ENCODE results near the gene CTDNEP1. TPM values are rescaled to one million over a fixed set of nuclear protein-coding genes. Genes with fewer than 3 reads are reported as not detected.

CTDNEP1 gene
- total RNA-seq, 2 experiments from 2014 or later = 79.3 to 80.7 TPM

DNA sequence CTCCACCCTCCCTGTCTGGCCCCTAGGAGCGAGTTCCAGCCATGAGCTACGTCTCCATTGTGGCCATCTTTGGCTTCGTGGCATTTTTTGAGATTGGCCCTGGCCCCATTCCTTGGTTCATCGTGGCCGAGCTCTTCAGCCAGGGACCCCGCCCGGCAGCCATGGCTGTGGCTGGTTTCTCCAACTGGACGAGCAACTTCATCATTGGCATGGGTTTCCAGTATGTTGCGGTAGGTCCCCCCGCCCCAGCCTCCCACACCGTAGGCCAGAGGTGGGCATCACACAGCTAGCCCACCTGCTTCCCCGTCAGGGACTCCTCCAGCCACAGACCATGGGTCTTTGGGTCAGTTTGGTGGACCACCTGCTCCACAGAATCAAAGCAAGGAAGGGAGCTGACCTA is 34.1 kb upstream of the CTDNEP1 start:
- intact Hi-C loops (cut with DNase I, micrococcal nuclease) = no loop called here
- Histone ChIP-seq H3K27ac (ENCODE audit: low read depth in 1 of 2, low read length in 2 of 2) (no peak overlapping the region), H3K36me3 (ENCODE audit: insufficient read depth, low read length) (no peaks in the 10 kb centered on the region), H3K9me3 (ENCODE audit: control insufficient read depth in 1 of 2, insufficient read depth in 1 of 2, low read length in 2 of 2) (peaks cover 0 to 9% of the 10 kb centered on the region in 2 experiments), H3K4me1 (ENCODE audit: insufficient read depth, low read length) (peaks cover 22% of the 10 kb centered on the region), H3K27me3 (ENCODE audit: control insufficient read depth in 1 of 2, insufficient read depth in 2 of 2, low read length in 2 of 2) (peaks cover 38 to 43% of the 10 kb centered on the region in 2 experiments), H3K4me3 (ENCODE audit: low read length) (no peak overlapping the region)
- no peak for DNase-seq
- peaks cover 55% of the 10 kb centered on the region for H3K27me3 Mint-ChIP-seq
- H3K9me3 Mint-ChIP-seq = no peaks in the 10 kb centered on the region
- ChIA-PET POLR2A (interaction anchor here (0.6 to 1.4 kb wide), 2 partner anchors 11 to 37 kb away, joined by 3 to 4 read pairs; no protein-coding TSS in a partner anchor), CTCF (interaction anchor here (1.0 to 1.2 kb wide), 2 partner anchors 10 to 12 kb away, joined by 4 to 5 read pairs; no protein-coding TSS in a partner anchor)
- no peak for ATAC-seq (ENCODE audit: poor library complexity)
- no peak overlapping the region for H3K27ac Mint-ChIP-seq
- TF ChIP-seq CTCF (IDR thresholded peaks at IDR 0.05) = no peak
- H3K36me3 Mint-ChIP-seq (ENCODE audit: low read depth) = no peaks in the 10 kb centered on the region
- peaks cover 18% of the 10 kb centered on the region for H3K4me1 Mint-ChIP-seq (ENCODE audit: low read depth)
- H3K4me3 Mint-ChIP-seq = no peak overlapping the region

DNA sequence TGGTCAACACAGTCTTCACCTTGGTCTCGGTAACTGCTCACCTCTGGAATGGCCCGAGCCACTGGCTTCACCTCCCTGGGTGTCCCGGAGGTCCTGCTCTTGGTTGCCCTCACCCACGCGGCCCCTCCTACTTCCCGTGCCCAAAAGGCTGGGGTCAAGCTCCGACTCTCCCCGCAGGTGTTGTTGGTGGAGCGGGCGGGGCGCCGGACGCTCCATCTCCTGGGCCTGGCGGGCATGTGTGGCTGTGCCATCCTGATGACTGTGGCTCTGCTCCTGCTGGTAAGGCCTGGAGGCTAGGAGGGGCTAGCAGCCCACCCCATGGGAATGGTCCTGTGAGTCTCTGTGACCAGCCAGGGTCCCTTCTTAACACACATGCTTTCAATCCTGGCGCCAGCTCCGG is 33.4 kb upstream of the CTDNEP1 start:
- Histone ChIP-seq H3K27ac (ENCODE audit: low read depth in 1 of 2, low read length in 2 of 2) (no peak overlapping the region), H3K4me1 (ENCODE audit: insufficient read depth, low read length) (peaks cover 28% of the 10 kb centered on the region), H3K27me3 (ENCODE audit: control insufficient read depth in 1 of 2, insufficient read depth in 2 of 2, low read length in 2 of 2) (peaks cover 38 to 47% of the 10 kb centered on the region in 2 experiments), H3K36me3 (ENCODE audit: insufficient read depth, low read length) (no peaks in the 10 kb centered on the region), H3K9me3 (ENCODE audit: control insufficient read depth in 1 of 2, insufficient read depth in 1 of 2, low read length in 2 of 2) (peaks cover 0 to 9% of the 10 kb centered on the region in 2 experiments), H3K4me3 (ENCODE audit: low read length) (no peak overlapping the region)
- ChIA-PET CTCF (interaction anchor here (1.2 kb wide), 1 partner anchor 12 kb away, joined by 4 read pairs; no protein-coding TSS in a partner anchor), POLR2A (interaction anchor here (0.6 kb wide), 1 partner anchor 21 kb away, joined by 3 read pairs; no protein-coding TSS in a partner anchor)
- H3K27ac Mint-ChIP-seq = no peak overlapping the region
- H3K4me1 Mint-ChIP-seq (ENCODE audit: low read depth) = peaks cover 26% of the 10 kb centered on the region
- TF ChIP-seq CTCF (IDR thresholded peaks at IDR 0.05) = no peak
- peaks cover 55% of the 10 kb centered on the region for H3K27me3 Mint-ChIP-seq
- no peak overlapping the region for H3K4me3 Mint-ChIP-seq
- H3K36me3 Mint-ChIP-seq (ENCODE audit: low read depth) = no peaks in the 10 kb centered on the region
- no peaks in the 10 kb centered on the region for H3K9me3 Mint-ChIP-seq
- intact Hi-C loops (cut with DNase I, micrococcal nuclease) = loop anchor here in 1 of 2 experiments (5.0 kb wide), 1 partner anchor 238 kb away; no protein-coding TSS in a partner anchor
- no peak for ATAC-seq (ENCODE audit: poor library complexity)
- DNase-seq = no peak

DNA sequence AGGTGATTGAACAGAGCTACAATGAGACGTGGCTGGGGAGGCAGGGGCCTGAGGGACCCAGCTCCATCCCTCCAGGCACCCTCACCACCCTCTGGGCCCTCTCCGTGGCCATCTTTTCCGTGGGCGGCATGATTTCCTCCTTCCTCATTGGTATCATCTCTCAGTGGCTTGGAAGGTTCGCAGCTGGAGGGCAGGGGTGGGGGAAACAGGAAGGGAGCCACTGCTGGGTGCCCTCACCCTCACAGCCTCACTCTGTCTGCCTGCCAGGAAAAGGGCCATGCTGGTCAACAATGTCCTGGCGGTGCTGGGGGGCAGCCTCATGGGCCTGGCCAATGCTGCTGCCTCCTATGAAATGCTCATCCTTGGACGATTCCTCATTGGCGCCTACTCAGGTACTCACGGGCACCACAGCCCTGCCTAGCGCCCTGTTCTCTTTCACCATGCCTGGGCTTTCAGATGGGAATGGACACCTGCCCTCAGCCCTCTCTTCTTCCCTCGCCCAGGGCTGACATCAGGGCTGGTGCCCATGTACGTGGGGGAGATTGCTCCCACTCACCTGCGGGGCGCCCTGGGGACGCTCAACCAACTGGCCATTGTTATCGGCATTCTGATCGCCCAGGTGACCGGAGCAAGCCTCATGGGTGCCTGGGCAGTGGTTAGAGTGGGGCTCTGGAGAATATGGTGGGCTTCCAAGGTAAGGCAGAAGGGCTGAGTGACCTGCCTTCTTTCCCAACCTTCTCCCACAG is 32.1 kb upstream of the CTDNEP1 start:
- ATAC-seq (ENCODE audit: poor library complexity) = no peak

More for the DNA sequence above, 32.1 kb upstream of the CTDNEP1 start:
- Histone ChIP-seq H3K27me3 (ENCODE audit: control insufficient read depth in 1 of 2, insufficient read depth in 2 of 2, low read length in 2 of 2) (peaks cover 38 to 47% of the 10 kb centered on the region in 2 experiments), H3K9me3 (ENCODE audit: control insufficient read depth in 1 of 2, insufficient read depth in 1 of 2, low read length in 2 of 2) (peaks cover 0 to 9% of the 10 kb centered on the region in 2 experiments), H3K4me3 (ENCODE audit: low read length) (no peak overlapping the region), H3K36me3 (ENCODE audit: insufficient read depth, low read length) (no peaks in the 10 kb centered on the region), H3K27ac (ENCODE audit: low read depth in 1 of 2, low read length in 2 of 2) (no peak overlapping the region), H3K4me1 (ENCODE audit: insufficient read depth, low read length) (peaks cover 28% of the 10 kb centered on the region)
- no peaks in the 10 kb centered on the region for H3K9me3 Mint-ChIP-seq
- H3K36me3 Mint-ChIP-seq (ENCODE audit: low read depth) = no peaks in the 10 kb centered on the region
- H3K27me3 Mint-ChIP-seq = peaks cover 51% of the 10 kb centered on the region
- peaks cover 26% of the 10 kb centered on the region for H3K4me1 Mint-ChIP-seq (ENCODE audit: low read depth)
- DNase-seq = no peak
- no peak overlapping the region for H3K4me3 Mint-ChIP-seq
- TF ChIP-seq CTCF (IDR thresholded peaks at IDR 0.05) = no peak
- CTCF ChIA-PET = interaction anchor here (1.8 kb wide), 1 partner anchor 13 kb away, joined by 13 read pairs; no protein-coding TSS in a partner anchor
- H3K27ac Mint-ChIP-seq = no peak overlapping the region
- intact Hi-C loops (cut with DNase I, micrococcal nuclease) = loop anchor here in 1 of 2 experiments (5.0 kb wide), 1 partner anchor 236 kb away; no protein-coding TSS in a partner anchor
- POLR2A ChIA-PET = interaction anchor here (1.3 to 1.8 kb wide), 2 partner anchors 10 to 53 kb away, joined by 3 to 6 read pairs; partner anchors contain the start of gene ACAP1

All from CD4-positive, alpha-beta T cell (primary cell).